GM21528 (cell line): Measurements from ENCODE around the gene RBM20.

Source experiments
- ATAC-seq: cut with Tn5 transposase; IDR thresholded peaks from one replicate; pipeline ENCODE4 v1.9.1; 2021; ENCODE audit warnings: mild to moderate bottlenecking, moderate library complexity; ENCODE audit not compliant: unreplicated experiment, low FRiP score

RBM20 gene

GRCh38 chr10:110843796-110844616 is 199.9 kb downstream of the RBM20 start:
- ATAC-seq = no peak

- ATAC-seq = no peak
Measured at GRCh38 chr10:110844617-110844881, 200.4 kb downstream of the RBM20 start.

- no peak for ATAC-seq
Measured at GRCh38 chr10:110845192-110845755, 201.1 kb downstream of the RBM20 start.

GRCh38 chr10:110845756-110846620 is 201.9 kb downstream of the RBM20 start:
- no peak for ATAC-seq

GRCh38 chr10:110847374-110847773 is 203.2 kb downstream of the RBM20 start:
- no peak for ATAC-seq

GRCh38 chr10:110848106-110848505 is 204.0 kb downstream of the RBM20 start:
- ATAC-seq = no peak

- ATAC-seq = no peak
Measured at GRCh38 chr10:110850099-110850498, 206.0 kb downstream of the RBM20 start.

GRCh38 chr10:110851020-110851612 is 207.0 kb downstream of the RBM20 start:
- no peak for ATAC-seq

GRCh38 chr10:110852255-110852896 is 208.2 kb downstream of the RBM20 start:
- no peak for ATAC-seq

- no peak for ATAC-seq
Measured at GRCh38 chr10:110852947-110853346, 208.8 kb downstream of the RBM20 start.

GRCh38 chr10:110853921-110854605 is 209.9 kb downstream of the RBM20 start:
- no peak for ATAC-seq

- ATAC-seq = no peak
Measured at GRCh38 chr10:110857265-110858171, 213.4 kb downstream of the RBM20 start.

GRCh38 chr10:110858297-110858934 is 214.3 kb downstream of the RBM20 start:
- no peak for ATAC-seq

- no peak for ATAC-seq
Measured at GRCh38 chr10:110859206-110859972, 215.3 kb downstream of the RBM20 start.

GRCh38 chr10:110859973-110860376 is 215.8 kb downstream of the RBM20 start:
- ATAC-seq = no peak

- ATAC-seq = peak; percentile 55
Measured at GRCh38 chr10:110860576-110861241, 216.6 kb downstream of the RBM20 start.

GRCh38 chr10:110861476-110861875 is 217.3 kb downstream of the RBM20 start:
- ATAC-seq = no peak
